Peyer's patch (tissue), 4 donors: ENCODE data around the gene TWSG1. TPM values are rescaled to one million over a fixed set of nuclear protein-coding genes. Genes with fewer than 3 reads are reported as not detected.
A peak's percentile ranks its signal among the peaks of the same experiment; 100 is the strongest.

Experiments
- DNase-seq, 3 donors: peaks; one replicate each; pipeline ENCODE4 v3.0.0-alpha.2; 2017 to 2019
- H3K27ac ChIP-seq, 4 donors: fragments of 200-600 bp; sonication (generic); one replicate each; pipeline ENCODE4 v1.5.1; 2016 to 2019
- H3K27me3 ChIP-seq, 2 donors: fragments of 200-600 bp; sonication (generic); one replicate each; pipeline ENCODE4 v1.5.1; 2019
- H3K36me3 ChIP-seq, 3 donors: fragments of 200-600 bp; sonication (generic); one replicate each; pipeline ENCODE4 v1.5.1; 2016 to 2019
- H3K4me1 ChIP-seq, 4 donors: fragments of 200-600 bp; sonication (generic); one replicate each; pipeline ENCODE4 v1.5.1; 2016 to 2019
- H3K4me3 ChIP-seq, 4 donors: fragments of 200-600 bp; sonication (generic); 1 replicate in 3 of 4; 2 replicates in 1 of 4; pipeline ENCODE4 v1.5.1; 2016 to 2019; ENCODE audit warnings: mild to moderate bottlenecking in 1 of 4
- H3K9me3 ChIP-seq, 4 donors: fragments of 200-600 bp; sonication (generic); one replicate each; pipeline ENCODE4 v1.5.1; 2016 to 2019; ENCODE audit warnings: mild to moderate bottlenecking in 1 of 4
- CTCF ChIP-seq, 6 experiments: fragments of 450-650 bp in 4 of 6; fragments of 200-600 bp in 2 of 6; sonication (generic) in 1 of 6; IDR thresholded peaks; one replicate each; pipeline ENCODE4 v1.5.1; 2017 to 2019; ENCODE audit warnings: antibody characterized with exemption in 6 of 6, mild to moderate bottlenecking in 3 of 6, moderate library complexity in 1 of 6
- POLR2A ChIP-seq, 2 donors: fragments of 450-650 bp; IDR thresholded peaks; one replicate each; pipeline ENCODE4 v1.5.1; 2017; ENCODE audit warnings: antibody characterized with exemption in 2 of 2, mild to moderate bottlenecking in 2 of 2, moderate library complexity in 2 of 2
- total RNA-seq, 4 donors: library from RNA; depleted of rRNA; stranded (reverse); fragments of >200 nt; gene quantifications; one replicate each; pipeline ENCODE4 v1.1.0, GENCODE V29; 2016

The TWSG1 gene
- total RNA-seq, result 10 to 100 TPM in 2 of 4 donors, 1 to 10 TPM in 2; 7.5 to 12.4 (median 10.5) TPM

DNA sequence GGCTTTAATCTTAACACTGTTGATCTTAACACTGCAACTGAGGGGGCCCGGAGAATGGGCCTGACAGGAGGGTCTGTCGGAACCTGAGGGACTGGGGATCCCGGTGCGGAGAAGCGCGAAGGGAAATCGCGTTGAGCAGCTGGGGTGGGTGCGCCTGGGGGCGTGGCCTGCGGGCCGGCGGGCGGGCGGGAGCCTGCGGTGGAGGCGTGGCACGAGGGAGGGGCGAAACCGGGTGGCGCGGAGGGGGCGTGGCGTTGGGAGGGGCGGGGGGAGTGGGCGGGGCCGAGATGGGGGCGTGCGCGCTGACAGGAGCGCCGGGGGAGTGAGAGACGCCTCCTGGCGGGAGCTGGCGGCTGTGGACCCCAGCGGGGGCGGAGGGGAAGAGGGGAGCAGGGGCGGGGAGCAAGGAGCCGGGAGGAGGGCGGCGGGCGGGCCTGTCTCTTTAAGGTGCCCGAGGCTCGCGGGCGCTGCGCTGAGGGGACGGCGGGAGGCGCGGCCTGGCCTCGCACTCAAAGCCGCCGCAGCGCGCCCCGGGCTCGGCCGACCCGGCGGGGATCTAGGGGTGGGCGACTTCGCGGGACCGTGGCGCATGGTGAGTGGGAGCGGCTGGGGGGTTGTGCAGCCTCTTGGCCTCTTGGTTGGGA is at the start of gene TWSG1:
Gene TWSG1 (plus strand): TSS at position 445 of the 644 bp plus-strand sequence. CDS start 2,457 bp downstream, outside the sequence.
- H3K27me3 ChIP-seq, result no peaks in the 10 kb centered on the region
- peak; percentile 91 to 96 (median 96) for DNase-seq
- H3K36me3 ChIP-seq, result no peaks in the 10 kb centered on the region
- no peaks in the 10 kb centered on the region for H3K9me3 ChIP-seq
- peaks cover 0 to 7% (median 0%) of the 10 kb centered on the region in 4 donors for H3K4me1 ChIP-seq
- peak within 1 kb of the TSS; percentile 73 to 83 (median 81) for H3K27ac ChIP-seq
- TF ChIP-seq CTCF (IDR thresholded peaks at IDR 0.05), result peak in 4 of 6 experiments; percentile 10 to 71 (median 38)
- TF ChIP-seq POLR2A (IDR thresholded peaks at IDR 0.05), result peak; percentile 15 to 46
- H3K4me3 ChIP-seq, result peak within 1 kb of the TSS; percentile 73 to 81 (median 78)

- TF ChIP-seq CTCF (IDR thresholded peaks at IDR 0.05) (no peak), POLR2A (IDR thresholded peaks at IDR 0.05) (no peak)
- no peak for DNase-seq
- Histone ChIP-seq H3K4me1 (no peaks in the 10 kb centered on the region), H3K4me3 (no peak overlapping the region), H3K27me3 (no peaks in the 10 kb centered on the region), H3K27ac (no peak overlapping the region), H3K9me3 (no peaks in the 10 kb centered on the region), H3K36me3 (peaks cover 0 to 12% (median 0%) of the 10 kb centered on the region in 3 donors)
Observed at GRCh38 chr18:9285604-9286003, 49.0 kb upstream of the TWSG1 start.

DNA sequence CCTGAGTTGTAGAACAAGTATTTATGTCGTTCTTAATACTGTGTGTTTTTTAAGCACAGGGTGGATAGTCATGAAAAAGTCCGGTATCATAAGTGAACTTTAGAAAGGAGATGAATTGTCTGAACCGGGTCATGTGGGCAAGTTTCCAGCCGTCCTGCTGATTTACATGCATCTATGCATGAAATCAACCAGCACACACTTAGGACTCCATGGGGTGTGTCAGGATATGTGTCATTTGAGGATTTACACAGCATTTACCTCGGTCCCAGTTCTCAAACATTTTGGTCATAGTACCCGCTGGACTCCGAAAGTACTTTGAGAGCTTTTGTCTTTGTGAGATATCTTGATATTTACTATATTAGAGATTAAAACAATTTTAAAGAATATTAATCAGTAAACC is 47.5 kb upstream of the TWSG1 start:
- Histone ChIP-seq H3K9me3 (no peaks in the 10 kb centered on the region), H3K27ac (no peak overlapping the region), H3K4me1 (no peaks in the 10 kb centered on the region), H3K4me3 (no peak overlapping the region), H3K36me3 (no peaks in the 10 kb centered on the region), H3K27me3 (no peaks in the 10 kb centered on the region)
- DNase-seq, result no peak
- TF ChIP-seq CTCF (IDR thresholded peaks at IDR 0.05), result no peak
- no peak for TF ChIP-seq POLR2A (IDR thresholded peaks at IDR 0.05)

GRCh38 chr18:9289698-9290097 is 44.9 kb upstream of the TWSG1 start:
- Histone ChIP-seq H3K27ac (no peak overlapping the region), H3K4me3 (no peak overlapping the region), H3K9me3 (peaks cover 0 to 9% (median 4%) of the 10 kb centered on the region in 4 donors), H3K4me1 (no peaks in the 10 kb centered on the region), H3K27me3 (no peaks in the 10 kb centered on the region), H3K36me3 (no peaks in the 10 kb centered on the region)
- no peak for TF ChIP-seq POLR2A (IDR thresholded peaks at IDR 0.05)
- no peak for TF ChIP-seq CTCF (IDR thresholded peaks at IDR 0.05)
- no peak for DNase-seq

DNA sequence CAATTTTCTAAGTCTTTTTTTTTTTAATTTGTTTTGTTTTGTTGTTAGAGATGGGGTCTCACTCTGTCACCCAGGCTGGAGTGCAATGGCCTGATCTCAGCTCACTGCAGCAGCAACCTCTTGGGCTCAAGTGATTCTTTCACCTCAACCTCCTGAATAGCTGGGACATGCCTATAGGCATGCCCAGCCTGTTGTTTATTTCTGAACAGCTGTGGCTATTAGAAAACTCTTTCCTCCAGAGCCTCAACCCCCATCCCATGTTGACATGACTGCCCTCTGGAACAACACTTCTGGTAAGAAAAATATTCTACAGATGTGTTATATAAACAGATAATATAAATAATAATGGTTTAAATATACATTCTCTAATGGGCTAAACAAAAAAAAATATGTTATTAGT is 44.4 kb upstream of the TWSG1 start:
- no peak for DNase-seq
- peaks cover 0 to 9% (median 4%) of the 10 kb centered on the region in 4 donors for H3K9me3 ChIP-seq
- H3K27me3 ChIP-seq, result no peaks in the 10 kb centered on the region
- H3K4me3 ChIP-seq, result no peak overlapping the region
- H3K36me3 ChIP-seq, result no peaks in the 10 kb centered on the region
- no peak for TF ChIP-seq POLR2A (IDR thresholded peaks at IDR 0.05)
- TF ChIP-seq CTCF (IDR thresholded peaks at IDR 0.05), result no peak
- H3K4me1 ChIP-seq, result no peaks in the 10 kb centered on the region
- H3K27ac ChIP-seq, result no peak overlapping the region
